ENCODE measurements around the gene LSM4. TPM values are rescaled to one million over a fixed set of nuclear protein-coding genes. Genes with fewer than 3 reads are reported as not detected.

LSM4 gene
- total RNA-seq, 1 experiment from 2014 or later, result 115 TPM

DNA sequence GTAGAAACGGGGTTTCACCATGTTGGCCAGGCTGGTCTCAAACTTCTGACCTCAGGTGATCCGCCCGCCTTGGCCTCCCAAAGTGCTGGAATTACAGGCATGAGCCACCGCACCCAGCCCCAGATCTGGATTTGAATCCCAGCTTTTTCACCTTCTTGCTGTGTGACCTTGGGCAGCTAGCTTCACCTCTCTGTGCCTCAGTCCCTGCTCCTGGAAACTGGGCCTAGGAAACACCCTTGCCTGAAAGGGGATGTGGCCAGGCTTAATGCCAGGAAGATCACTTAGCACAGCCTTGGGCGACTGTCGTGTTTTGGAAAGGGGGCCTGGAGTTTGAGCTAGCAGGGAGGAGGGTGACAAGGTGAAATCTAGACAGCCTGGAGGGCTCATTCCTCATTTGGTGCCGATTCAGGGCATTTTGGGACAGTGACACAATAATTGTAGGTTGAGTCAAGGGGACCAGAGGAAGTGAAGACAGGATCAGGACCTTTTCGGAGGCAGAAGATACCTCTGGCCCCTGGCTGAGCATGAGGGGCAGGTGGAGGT is 19.3 kb upstream of the LSM4 start:
- intact Hi-C loops (cut with micrococcal nuclease; ENCODE audit: unreplicated experiment), result no loop called here
- DNase-seq, result no peak
- Mint-ChIP-seq H3K9me3 (ENCODE audit: low read depth, unreplicated experiment) (no peaks in the 10 kb centered on the region), H3K27ac (ENCODE audit: unreplicated experiment) (no peak overlapping the region), H3K4me3 (ENCODE audit: low read depth, unreplicated experiment) (no peak overlapping the region), H3K4me1 (ENCODE audit: low read depth, unreplicated experiment) (peaks cover 17% of the 10 kb centered on the region), H3K36me3 (ENCODE audit: insufficient read depth, unreplicated experiment) (peaks cover 42% of the 10 kb centered on the region), H3K27me3 (ENCODE audit: unreplicated experiment) (no peaks in the 10 kb centered on the region)
- TF ChIP-seq, protein P1, sequence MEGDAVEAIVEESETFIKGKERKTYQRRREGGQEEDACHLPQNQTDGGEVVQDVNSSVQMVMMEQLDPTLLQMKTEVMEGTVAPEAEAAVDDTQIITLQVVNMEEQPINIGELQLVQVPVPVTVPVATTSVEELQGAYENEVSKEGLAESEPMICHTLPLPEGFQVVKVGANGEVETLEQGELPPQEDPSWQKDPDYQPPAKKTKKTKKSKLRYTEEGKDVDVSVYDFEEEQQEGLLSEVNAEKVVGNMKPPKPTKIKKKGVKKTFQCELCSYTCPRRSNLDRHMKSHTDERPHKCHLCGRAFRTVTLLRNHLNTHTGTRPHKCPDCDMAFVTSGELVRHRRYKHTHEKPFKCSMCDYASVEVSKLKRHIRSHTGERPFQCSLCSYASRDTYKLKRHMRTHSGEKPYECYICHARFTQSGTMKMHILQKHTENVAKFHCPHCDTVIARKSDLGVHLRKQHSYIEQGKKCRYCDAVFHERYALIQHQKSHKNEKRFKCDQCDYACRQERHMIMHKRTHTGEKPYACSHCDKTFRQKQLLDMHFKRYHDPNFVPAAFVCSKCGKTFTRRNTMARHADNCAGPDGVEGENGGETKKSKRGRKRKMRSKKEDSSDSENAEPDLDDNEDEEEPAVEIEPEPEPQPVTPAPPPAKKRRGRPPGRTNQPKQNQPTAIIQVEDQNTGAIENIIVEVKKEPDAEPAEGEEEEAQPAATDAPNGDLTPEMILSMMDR (IDR thresholded peaks at IDR 0.05; ENCODE audit: unreplicated experiment), result no peak
- no TSS peak for BruUV-seq (replicated peaks)
- CTCF ChIA-PET, result no interaction called here

DNA sequence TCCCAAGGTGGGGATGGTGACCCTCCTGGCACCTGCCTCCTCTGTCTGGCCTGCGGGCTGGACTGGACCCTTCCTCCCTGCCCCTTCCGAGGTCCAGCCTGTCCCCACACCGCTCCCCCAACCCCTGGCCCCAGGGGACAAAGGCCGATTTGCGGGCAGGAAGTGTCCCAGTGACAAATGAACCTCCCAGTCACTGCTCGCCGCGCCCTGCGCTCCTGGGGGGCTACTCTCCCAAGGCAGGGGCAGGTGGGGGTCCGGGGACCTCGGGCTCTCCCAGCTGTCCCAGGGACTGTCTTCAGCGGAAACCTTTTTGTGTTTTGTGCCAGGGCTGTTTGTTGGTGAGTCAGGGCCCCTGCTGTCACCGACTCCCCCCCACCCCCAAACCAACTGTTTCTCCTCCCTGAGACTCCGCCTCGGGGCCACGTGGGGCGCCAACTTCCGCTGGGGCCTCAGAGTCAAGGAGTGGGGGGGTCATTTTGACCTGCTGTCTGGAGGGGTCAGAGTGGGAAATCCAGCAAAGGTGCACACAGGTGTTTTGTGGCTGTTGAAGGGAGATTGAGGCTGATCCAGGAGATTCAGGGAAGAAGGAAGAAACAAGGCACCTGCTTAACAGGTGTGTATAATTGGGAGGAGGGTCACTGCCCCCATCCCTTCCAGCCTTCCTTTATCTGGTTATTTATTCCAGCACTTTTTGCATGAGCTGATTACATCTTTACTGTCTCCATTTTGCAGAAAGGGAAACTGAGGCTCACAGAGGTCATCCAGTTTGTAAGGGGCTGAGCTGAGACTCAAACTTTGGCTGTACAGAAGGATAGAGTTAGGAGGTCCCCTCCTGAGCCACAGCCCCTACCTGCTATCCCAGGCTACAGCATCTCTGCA is 18.4 kb upstream of the LSM4 start:
- Mint-ChIP-seq H3K36me3 (ENCODE audit: insufficient read depth, unreplicated experiment) (peaks cover 33% of the 10 kb centered on the region), H3K4me1 (ENCODE audit: low read depth, unreplicated experiment) (peaks cover 11% of the 10 kb centered on the region), H3K4me3 (ENCODE audit: low read depth, unreplicated experiment) (peak overlapping the region; percentile 75), H3K27ac (ENCODE audit: unreplicated experiment) (peak overlapping the region; percentile 38), H3K9me3 (ENCODE audit: low read depth, unreplicated experiment) (no peaks in the 10 kb centered on the region), H3K27me3 (ENCODE audit: unreplicated experiment) (no peaks in the 10 kb centered on the region)
- TF ChIP-seq, protein P1 (IDR thresholded peaks at IDR 0.05; ENCODE audit: unreplicated experiment), result no peak
- intact Hi-C loops (cut with micrococcal nuclease; ENCODE audit: unreplicated experiment), result no loop called here
- TSS peak; percentile 22 for BruUV-seq (replicated peaks)
- CTCF ChIA-PET, result interaction anchor here (0.6 kb wide), 1 partner anchor 482 kb away, joined by 10 read pairs; no protein-coding TSS in a partner anchor
- DNase-seq, result peak; percentile 53

DNA sequence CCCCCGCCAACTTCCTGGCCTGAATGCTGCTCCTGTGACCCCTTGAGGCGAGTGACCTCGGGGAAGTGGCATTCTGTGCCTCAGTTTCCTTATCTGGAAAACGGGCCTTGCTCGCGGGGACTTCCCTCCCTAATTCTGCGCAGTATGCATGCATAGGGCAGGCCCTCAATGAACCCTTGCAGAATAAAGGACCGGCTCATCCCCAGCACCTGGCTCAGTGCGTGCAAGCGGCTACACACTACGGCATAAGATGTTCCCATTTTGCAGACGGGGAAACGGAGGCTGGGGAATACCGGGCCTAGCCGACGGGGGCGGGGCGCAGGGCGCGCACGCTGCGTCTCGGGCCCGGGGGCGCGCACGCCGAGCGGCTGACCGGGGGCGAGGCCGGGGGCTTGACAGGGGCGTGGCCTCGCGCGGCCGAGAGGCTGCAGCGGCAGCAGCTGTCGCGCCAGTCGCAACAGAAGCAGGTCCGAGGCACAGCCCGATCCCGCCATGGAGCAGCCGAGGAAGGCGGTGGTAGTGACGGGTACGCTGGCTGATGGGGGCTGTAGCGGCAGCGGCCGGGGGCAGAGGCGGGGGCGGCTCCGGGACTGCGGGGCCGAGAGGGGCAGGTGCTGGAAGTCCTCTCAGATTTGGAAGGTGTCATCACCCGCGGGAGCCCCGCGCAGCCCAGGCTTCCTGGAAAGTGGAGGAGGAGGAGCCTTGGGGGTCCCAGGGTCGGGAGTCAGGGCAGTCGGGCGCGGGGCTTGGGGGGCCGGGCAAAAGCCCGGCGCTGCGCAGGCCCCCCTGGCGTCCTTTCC is 17.5 kb upstream of the LSM4 start, which contains the start of gene PGPEP1:
TSS of gene PGPEP1 (plus strand) at position 409 of the 800 bp plus-strand sequence. CDS start at position 493, 84 bp downstream.
- DNase-seq, result peak; percentile 77
- H3K4me3 Mint-ChIP-seq (ENCODE audit: low read depth, unreplicated experiment), result peak within 1 kb of the TSS; percentile 75
- TF ChIP-seq, protein P1 (IDR thresholded peaks at IDR 0.05; ENCODE audit: unreplicated experiment), result no peak
- H3K36me3 Mint-ChIP-seq (ENCODE audit: insufficient read depth, unreplicated experiment), result peaks cover 28% of the 10 kb centered on the region
- CTCF ChIA-PET, result interaction anchor here (0.6 to 1.0 kb wide), 2 partner anchors 61 to 483 kb away, joined by 6 to 10 read pairs; no protein-coding TSS in a partner anchor
- H3K27ac Mint-ChIP-seq (ENCODE audit: unreplicated experiment), result peak within 1 kb of the TSS; percentile 94
- H3K9me3 Mint-ChIP-seq (ENCODE audit: low read depth, unreplicated experiment), result no peaks in the 10 kb centered on the region
- no peaks in the 10 kb centered on the region for H3K27me3 Mint-ChIP-seq (ENCODE audit: unreplicated experiment)
- BruUV-seq (replicated peaks), result no TSS peak
- intact Hi-C loops (cut with micrococcal nuclease; ENCODE audit: unreplicated experiment), result no loop called here
- H3K4me1 Mint-ChIP-seq (ENCODE audit: low read depth, unreplicated experiment), result peaks cover 8% of the 10 kb centered on the region

DNA sequence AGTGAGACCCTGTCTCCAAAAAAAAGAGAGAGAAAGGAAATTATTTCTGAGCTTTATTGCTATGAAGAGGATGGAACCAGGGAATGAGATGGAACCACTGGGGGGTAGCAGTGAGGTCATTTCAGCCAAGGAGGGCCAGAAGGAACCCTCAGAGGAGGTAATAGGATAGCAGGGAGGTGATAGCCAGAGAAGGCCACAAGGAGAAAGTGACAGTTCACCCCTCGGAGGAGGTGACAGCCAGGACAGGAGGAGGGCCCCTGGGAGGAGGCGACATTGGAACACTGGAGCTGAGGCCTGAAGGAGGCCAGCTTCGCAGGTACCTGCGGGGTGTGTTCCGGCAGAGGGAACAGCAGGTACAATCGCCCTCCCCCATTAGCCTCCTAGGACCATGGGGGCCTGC is 16.8 kb upstream of the LSM4 start:
- Mint-ChIP-seq H3K36me3 (ENCODE audit: insufficient read depth, unreplicated experiment) (peaks cover 22% of the 10 kb centered on the region), H3K27me3 (ENCODE audit: unreplicated experiment) (no peaks in the 10 kb centered on the region), H3K9me3 (ENCODE audit: low read depth, unreplicated experiment) (no peaks in the 10 kb centered on the region), H3K4me3 (ENCODE audit: low read depth, unreplicated experiment) (peak overlapping the region; percentile 75), H3K4me1 (ENCODE audit: low read depth, unreplicated experiment) (peaks cover 8% of the 10 kb centered on the region), H3K27ac (ENCODE audit: unreplicated experiment) (peak overlapping the region; percentile 94)
- TF ChIP-seq, protein P1 (IDR thresholded peaks at IDR 0.05; ENCODE audit: unreplicated experiment), result peak; percentile 6
- intact Hi-C loops (cut with micrococcal nuclease; ENCODE audit: unreplicated experiment), result no loop called here
- CTCF ChIA-PET, result interaction anchor here (0.8 to 1.0 kb wide), 3 partner anchors 11 to 60 kb away, joined by 3 to 6 read pairs (median 3); partner anchors contain the start of gene JUND
- DNase-seq, result peak; percentile 28
- BruUV-seq (replicated peaks), result no TSS peak
